GM23338 (cell line): ENCODE measurements around the gene SURF4. TPM values are rescaled to one million over a fixed set of nuclear protein-coding genes. Genes with fewer than 3 reads are reported as not detected.

ENCODE experiments used
- EZH2 ChIP-seq: fragments of 200-600 bp; sonication (generic); IDR thresholded peaks from one replicate; pipeline ENCODE4 v1.8.0; 2017; ENCODE audit warnings: antibody characterized with exemption, mild to moderate bottlenecking, low read depth; ENCODE audit not compliant: unreplicated experiment
- JUNB ChIP-seq: IDR thresholded peaks from one replicate; pipeline ENCODE4 v1.6.1; 2016; ENCODE audit warnings: antibody characterized with exemption; ENCODE audit not compliant: unreplicated experiment
- NANOG ChIP-seq: IDR thresholded peaks from 2 replicates; pipeline ENCODE4 v1.6.1; 2016; ENCODE audit warnings: antibody characterized with exemption, borderline replicate concordance
- ZNF462 ChIP-seq: fragments of 250-450 bp; sonication (Bioruptor Pico); IDR thresholded peaks from 2 replicates; pipeline ENCODE4 v1.5.0; 2020; ENCODE audit warnings: mild to moderate bottlenecking, moderate library complexity
- polyA plus RNA-seq: library from polyadenylated mRNA; unstranded; fragments of >200 nt; fragmentation: Nextera tagmentation; extraction: Ambion mirVana; gene quantifications from 2 replicates; pipeline ENCODE4 v1.2.1, GENCODE V29; 2016
- total RNA-seq: library from RNA; depleted of rRNA; stranded (reverse); fragments of >200 nt; shearing (Covaris generic); gene quantifications from 2 replicates; pipeline ENCODE4 v1.2.3, GENCODE V29; 2014
- TF ChIP-seq, protein P1 (sequence below): IDR thresholded peaks from one replicate; pipeline ENCODE4 v1.6.1; 2018; ENCODE audit warnings: antibody characterized with exemption; ENCODE audit not compliant: unreplicated experiment

Gene SURF4
- total and polyA plus RNA-seq, 2 experiments from 2014 or later, result 66.3 to 242 TPM

DNA sequence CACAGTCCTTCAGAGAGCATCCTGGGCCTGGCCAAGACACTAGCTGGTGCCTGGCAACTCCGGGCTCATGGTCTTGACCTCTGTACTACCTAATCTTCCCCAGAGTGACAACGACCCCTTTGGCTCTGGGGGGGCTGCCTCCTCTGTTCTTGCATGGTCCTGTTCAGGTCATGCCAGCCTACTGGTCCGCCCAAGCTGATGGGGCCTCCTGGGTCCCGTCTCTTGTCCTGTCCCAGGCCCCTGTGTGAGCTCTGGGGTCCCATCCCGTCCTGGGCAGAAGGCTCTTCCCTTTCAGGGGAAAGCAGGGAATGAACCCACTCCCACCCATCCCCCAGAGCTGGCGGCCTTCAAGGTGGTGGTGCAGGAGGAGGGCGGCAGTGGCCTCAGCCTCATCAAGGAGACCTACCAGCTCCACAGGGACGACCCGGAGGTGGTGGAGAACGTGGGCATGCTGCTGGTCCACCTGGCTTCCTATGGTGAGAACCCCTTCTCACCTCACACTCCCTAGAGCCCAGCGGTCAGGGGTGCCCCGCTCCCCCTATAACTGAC lies 28.7 kb upstream of the SURF4 start (continued):
- TF ChIP-seq ZNF462 (CRISPR knock-in tag) (no peak), NANOG (no peak), EZH2 (no peak), JUNB (no peak)
- TF ChIP-seq, protein P1, sequence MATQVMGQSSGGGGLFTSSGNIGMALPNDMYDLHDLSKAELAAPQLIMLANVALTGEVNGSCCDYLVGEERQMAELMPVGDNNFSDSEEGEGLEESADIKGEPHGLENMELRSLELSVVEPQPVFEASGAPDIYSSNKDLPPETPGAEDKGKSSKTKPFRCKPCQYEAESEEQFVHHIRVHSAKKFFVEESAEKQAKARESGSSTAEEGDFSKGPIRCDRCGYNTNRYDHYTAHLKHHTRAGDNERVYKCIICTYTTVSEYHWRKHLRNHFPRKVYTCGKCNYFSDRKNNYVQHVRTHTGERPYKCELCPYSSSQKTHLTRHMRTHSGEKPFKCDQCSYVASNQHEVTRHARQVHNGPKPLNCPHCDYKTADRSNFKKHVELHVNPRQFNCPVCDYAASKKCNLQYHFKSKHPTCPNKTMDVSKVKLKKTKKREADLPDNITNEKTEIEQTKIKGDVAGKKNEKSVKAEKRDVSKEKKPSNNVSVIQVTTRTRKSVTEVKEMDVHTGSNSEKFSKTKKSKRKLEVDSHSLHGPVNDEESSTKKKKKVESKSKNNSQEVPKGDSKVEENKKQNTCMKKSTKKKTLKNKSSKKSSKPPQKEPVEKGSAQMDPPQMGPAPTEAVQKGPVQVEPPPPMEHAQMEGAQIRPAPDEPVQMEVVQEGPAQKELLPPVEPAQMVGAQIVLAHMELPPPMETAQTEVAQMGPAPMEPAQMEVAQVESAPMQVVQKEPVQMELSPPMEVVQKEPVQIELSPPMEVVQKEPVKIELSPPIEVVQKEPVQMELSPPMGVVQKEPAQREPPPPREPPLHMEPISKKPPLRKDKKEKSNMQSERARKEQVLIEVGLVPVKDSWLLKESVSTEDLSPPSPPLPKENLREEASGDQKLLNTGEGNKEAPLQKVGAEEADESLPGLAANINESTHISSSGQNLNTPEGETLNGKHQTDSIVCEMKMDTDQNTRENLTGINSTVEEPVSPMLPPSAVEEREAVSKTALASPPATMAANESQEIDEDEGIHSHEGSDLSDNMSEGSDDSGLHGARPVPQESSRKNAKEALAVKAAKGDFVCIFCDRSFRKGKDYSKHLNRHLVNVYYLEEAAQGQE, result no peak
